Thyroid gland (tissue), 4 donors: ENCODE results near the gene ULK3.

ENCODE experiments used
- CTCF ChIP-seq, 6 experiments: fragments of 200-600 bp in 3 of 6; fragments of 450-650 bp in 3 of 6; sonication (generic) in 3 of 6; IDR thresholded peaks; one replicate each; pipeline ENCODE4 v1.5.1; 2016 to 2019; ENCODE audit warnings: antibody characterized with exemption in 6 of 6, mild to moderate bottlenecking in 2 of 6, inconsistent platforms in 1 of 6, moderate library complexity in 1 of 6
- POLR2A ChIP-seq, 2 donors: fragments of 450-650 bp; IDR thresholded peaks; one replicate each; pipeline ENCODE4 v1.6.1; 2017; ENCODE audit warnings: antibody characterized with exemption in 2 of 2, mild to moderate bottlenecking in 2 of 2, moderate library complexity in 1 of 2

GRCh38 chr15:74786551-74787165, 56.3 kb downstream of the ULK3 start:
- TF ChIP-seq POLR2A (IDR thresholded peaks at IDR 0.05) (no peak), CTCF (IDR thresholded peaks at IDR 0.05) (no peak)
